HG03196 (cell line): ENCODE measurements around the gene SH2D6.
"Not testable (repeated sequence)": the region's sequence is repeated elsewhere in the genome, so short reads cannot be mapped to it uniquely, and the experiment has no call there.

ENCODE experiments used
- ATAC-seq: cut with Tn5 transposase; IDR thresholded peaks from one replicate; pipeline ENCODE4 v1.9.1; 2021; ENCODE audit not compliant: unreplicated experiment

SH2D6 gene

GRCh38 chr2:85468096-85468703, 49.7 kb downstream of the SH2D6 start:
- ATAC-seq = no peak

- ATAC-seq = no peak
These were observed 50.3 kb downstream of the SH2D6 start for GRCh38 chr2:85468704-85469349.

GRCh38 chr2:85470850-85471800, 52.6 kb downstream of the SH2D6 start:
- no peak for ATAC-seq

- ATAC-seq = no peak
These were observed 53.7 kb downstream of the SH2D6 start for GRCh38 chr2:85472261-85472660.

GRCh38 chr2:85475799-85476490, 57.4 kb downstream of the SH2D6 start:
- ATAC-seq = no peak

GRCh38 chr2:85476624-85477023, 58.1 kb downstream of the SH2D6 start:
- no peak for ATAC-seq

- no peak for ATAC-seq
These were observed 59.4 kb downstream of the SH2D6 start for GRCh38 chr2:85477884-85478283.

- no peak for ATAC-seq
These were observed 63.6 kb downstream of the SH2D6 start for GRCh38 chr2:85481818-85482777.

- not testable (repeated sequence) for ATAC-seq
These were observed 66.1 kb downstream of the SH2D6 start for GRCh38 chr2:85484615-85485014.

GRCh38 chr2:85485815-85486214, 67.3 kb downstream of the SH2D6 start:
- ATAC-seq = no peak
